ENCODE data around the gene RGSL1. TPM values are rescaled to one million over a fixed set of nuclear protein-coding genes. Genes with fewer than 3 reads are reported as not detected.
"Not testable (repeated sequence)": the region's sequence is repeated elsewhere in the genome, so short reads cannot be mapped to it uniquely, and the experiment has no call there.

RGSL1 gene
- total RNA-seq, 1 donor from 2014 or later: not detected

DNA sequence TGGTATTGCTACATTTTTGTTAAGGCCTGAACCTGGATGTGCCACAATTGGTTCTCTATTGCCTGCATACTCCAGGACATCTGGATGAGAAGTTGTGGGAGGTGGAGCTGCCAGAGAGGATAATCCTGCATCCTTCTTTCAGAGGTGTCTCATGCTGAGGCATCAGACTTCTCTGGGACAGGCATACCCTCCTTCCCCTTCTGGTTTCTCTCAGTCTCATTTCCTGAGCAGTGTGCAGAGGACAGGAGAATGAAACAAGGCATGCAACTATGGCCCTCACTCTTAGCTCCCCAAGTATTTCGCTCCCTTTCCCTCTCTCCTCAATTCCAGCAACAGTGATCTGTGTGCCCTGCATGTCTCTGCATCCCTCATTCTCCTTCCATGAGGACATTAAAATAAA, 7.6 kb upstream of the RGSL1 start:
- intact Hi-C loops (cut with DNase I): no loop called here
- Histone ChIP-seq H3K9me3 (no peaks in the 10 kb centered on the region), H3K27ac (no peak overlapping the region), H3K36me3 (no peaks in the 10 kb centered on the region), H3K4me3 (no peak overlapping the region), H3K4me1 (no peaks in the 10 kb centered on the region), H3K27me3 (no peaks in the 10 kb centered on the region)
- TF ChIP-seq POLR2AphosphoS5 (IDR thresholded peaks at IDR 0.05; ENCODE audit: insufficient read depth in 1 of 2, low read depth in 1 of 2): no peak
- no peak for TF ChIP-seq POLR2A (IDR thresholded peaks at IDR 0.05)
- no peak for TF ChIP-seq CTCF (IDR thresholded peaks at IDR 0.05)
- DNase-seq (ENCODE audit: extremely low spot score in 2 of 2): peak; percentile 28 to 40

DNA sequence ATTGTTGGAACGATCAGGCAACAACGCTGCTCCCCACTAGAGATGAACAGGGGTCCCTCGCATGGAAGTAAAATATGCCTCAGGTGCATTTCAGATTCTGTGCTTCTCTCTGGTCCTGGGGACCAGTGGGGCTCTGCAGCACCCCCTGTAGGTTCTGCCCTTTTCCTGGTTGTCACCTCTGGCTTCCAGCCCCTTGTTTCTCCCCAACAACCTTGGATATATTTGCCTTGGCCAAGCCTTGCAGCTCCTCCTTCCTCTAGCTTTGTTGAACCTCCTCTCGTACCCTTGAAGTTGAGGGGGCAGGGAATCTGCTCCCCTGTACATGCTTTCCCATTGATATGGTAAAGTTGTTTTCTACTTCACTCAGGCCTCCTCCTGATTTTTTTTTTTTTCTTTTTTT, 5.4 kb upstream of the RGSL1 start:
- H3K36me3 ChIP-seq: no peaks in the 10 kb centered on the region
- H3K27me3 ChIP-seq: no peaks in the 10 kb centered on the region
- no peak for DNase-seq (ENCODE audit: extremely low spot score in 2 of 2)
- H3K27ac ChIP-seq: no peak overlapping the region
- H3K4me1 ChIP-seq: no peaks in the 10 kb centered on the region
- intact Hi-C loops (cut with DNase I): no loop called here
- TF ChIP-seq POLR2A (IDR thresholded peaks at IDR 0.05) (no peak), CTCF (IDR thresholded peaks at IDR 0.05) (no peak), POLR2AphosphoS5 (IDR thresholded peaks at IDR 0.05; ENCODE audit: insufficient read depth in 1 of 2, low read depth in 1 of 2) (no peak)
- H3K9me3 ChIP-seq: no peaks in the 10 kb centered on the region
- H3K4me3 ChIP-seq: no peak overlapping the region

- Histone ChIP-seq H3K9me3 (no peaks in the 10 kb centered on the region), H3K36me3 (no peaks in the 10 kb centered on the region), H3K4me3 (no peak overlapping the region), H3K4me1 (no peaks in the 10 kb centered on the region), H3K27ac (no peak overlapping the region), H3K27me3 (no peaks in the 10 kb centered on the region)
- TF ChIP-seq CTCF (IDR thresholded peaks at IDR 0.05): peak in 2 of 3 experiments; percentile 25
- no peak for TF ChIP-seq POLR2A (IDR thresholded peaks at IDR 0.05)
- intact Hi-C loops (cut with DNase I): no loop called here
- DNase-seq (ENCODE audit: extremely low spot score in 2 of 2): no peak
Observed at GRCh38 chr1:182446033-182446669, 3.8 kb upstream of the RGSL1 start.

- DNase-seq (ENCODE audit: extremely low spot score in 2 of 2): peak in 1 of 2 donors; percentile 6
- intact Hi-C loops (cut with DNase I): not testable (repeated sequence)
Observed at GRCh38 chr1:182447124-182447523, 2.8 kb upstream of the RGSL1 start.

GRCh38 chr1:182447660-182448059, 2.3 kb upstream of the RGSL1 start:
- H3K4me3 ChIP-seq: no peak overlapping the region
- DNase-seq (ENCODE audit: extremely low spot score in 2 of 2): no peak
- no peaks in the 10 kb centered on the region for H3K27me3 ChIP-seq
- no peaks in the 10 kb centered on the region for H3K36me3 ChIP-seq
- no peaks in the 10 kb centered on the region for H3K9me3 ChIP-seq
- intact Hi-C loops (cut with DNase I): no loop called here
- no peak overlapping the region for H3K27ac ChIP-seq
- TF ChIP-seq POLR2A (IDR thresholded peaks at IDR 0.05): no peak
- no peak for TF ChIP-seq CTCF (IDR thresholded peaks at IDR 0.05)
- no peak for TF ChIP-seq POLR2AphosphoS5 (IDR thresholded peaks at IDR 0.05; ENCODE audit: insufficient read depth in 1 of 2, low read depth in 1 of 2)
- H3K4me1 ChIP-seq: no peaks in the 10 kb centered on the region

More at GRCh38 chr1:182447124-182447523, 2.8 kb upstream of the RGSL1 start:
- H3K27me3 ChIP-seq, H3K36me3 ChIP-seq, H3K4me1 ChIP-seq, H3K9me3 ChIP-seq, H3K27ac ChIP-seq, H3K4me3 ChIP-seq: not testable (repeated sequence)

Measured in vagina (tissue), 2 donors.